DND-41 (cell line): ENCODE results near the gene CPXM1.

ENCODE experiments used
- ATAC-seq: fragments of 200-7000 bp; cut with Tn5 transposase; 3 replicates; pipeline ENCODE4 v1.9.1; 2021; ENCODE audit warnings: low read depth; ENCODE audit not compliant: insufficient read depth
- DNase-seq: peaks from one replicate; pipeline ENCODE4 v3.0.0-alpha.2; 2020
- H2AFZ ChIP-seq: 2 replicates; pipeline ENCODE4 v1.6.0; 2012; ENCODE audit warnings: low read depth, low read length
- H3K27ac ChIP-seq: 2 replicates; pipeline ENCODE4 v1.5.1; 2012; ENCODE audit warnings: low read length, inconsistent platforms
- H3K27me3 ChIP-seq: fragments of 200-600 bp; sonication (generic); 2 replicates; pipeline ENCODE4 v1.6.0; 2012; ENCODE audit warnings: low read length, mild to moderate bottlenecking, inconsistent platforms; ENCODE audit not compliant: insufficient read depth, poor library complexity
- H3K36me3 ChIP-seq: 2 replicates; pipeline ENCODE4 v1.5.1; 2012; ENCODE audit warnings: low read length, inconsistent platforms; ENCODE audit not compliant: insufficient read depth
- H3K4me1 ChIP-seq: 2 replicates; pipeline ENCODE4 v1.5.1; 2012; ENCODE audit warnings: mild to moderate bottlenecking, low read length; ENCODE audit not compliant: insufficient read depth
- H3K4me2 ChIP-seq: 2 replicates; pipeline ENCODE4 v1.6.0; 2012; ENCODE audit warnings: mild to moderate bottlenecking, moderate library complexity, low read length, inconsistent platforms; ENCODE audit not compliant: insufficient read depth
- H3K4me3 ChIP-seq, 2 experiments: fragments of 200-600 bp in 1 of 2; shearing (Covaris generic) in 1 of 2; 2 replicates each; pipeline ENCODE4 v1.5.1; 2012 to 2016; ENCODE audit warnings: inconsistent platforms in 2 of 2, low read length in 2 of 2, mild to moderate bottlenecking in 2 of 2, low read depth in 1 of 2, moderate library complexity in 1 of 2
- H3K79me2 ChIP-seq: 2 replicates; pipeline ENCODE4 v1.6.0; 2012; ENCODE audit warnings: low read length, inconsistent platforms; ENCODE audit not compliant: insufficient read depth
- H3K9ac ChIP-seq: 2 replicates; pipeline ENCODE4 v1.6.0; 2012; ENCODE audit warnings: low read depth, mild to moderate bottlenecking, inconsistent platforms, low read length, moderate library complexity
- H3K9me3 ChIP-seq: 2 replicates; pipeline ENCODE4 v1.5.1; 2012; ENCODE audit warnings: low read length, moderate library complexity, mild to moderate bottlenecking, inconsistent platforms; ENCODE audit not compliant: insufficient read depth, severe bottlenecking
- H4K20me1 ChIP-seq: 2 replicates; pipeline ENCODE4 v1.6.0; 2012; ENCODE audit warnings: low read length; ENCODE audit not compliant: insufficient read depth
- EZH2 ChIP-seq: IDR thresholded peaks from 3 replicates; pipeline ENCODE4 v1.6.1; 2012; ENCODE audit warnings: borderline replicate concordance, low read depth, mild to moderate bottlenecking, moderate library complexity, low read length, inconsistent platforms; ENCODE audit not compliant: severe bottlenecking
- TF ChIP-seq, protein P1 (sequence below): IDR thresholded peaks from 2 replicates; pipeline ENCODE4 v1.5.1; 2012; ENCODE audit warnings: borderline replicate concordance, low read length, moderate library complexity, mild to moderate bottlenecking; ENCODE audit not compliant: poor library complexity, severe bottlenecking; ENCODE audit errors: extremely low read depth

The CPXM1 gene

DNA sequence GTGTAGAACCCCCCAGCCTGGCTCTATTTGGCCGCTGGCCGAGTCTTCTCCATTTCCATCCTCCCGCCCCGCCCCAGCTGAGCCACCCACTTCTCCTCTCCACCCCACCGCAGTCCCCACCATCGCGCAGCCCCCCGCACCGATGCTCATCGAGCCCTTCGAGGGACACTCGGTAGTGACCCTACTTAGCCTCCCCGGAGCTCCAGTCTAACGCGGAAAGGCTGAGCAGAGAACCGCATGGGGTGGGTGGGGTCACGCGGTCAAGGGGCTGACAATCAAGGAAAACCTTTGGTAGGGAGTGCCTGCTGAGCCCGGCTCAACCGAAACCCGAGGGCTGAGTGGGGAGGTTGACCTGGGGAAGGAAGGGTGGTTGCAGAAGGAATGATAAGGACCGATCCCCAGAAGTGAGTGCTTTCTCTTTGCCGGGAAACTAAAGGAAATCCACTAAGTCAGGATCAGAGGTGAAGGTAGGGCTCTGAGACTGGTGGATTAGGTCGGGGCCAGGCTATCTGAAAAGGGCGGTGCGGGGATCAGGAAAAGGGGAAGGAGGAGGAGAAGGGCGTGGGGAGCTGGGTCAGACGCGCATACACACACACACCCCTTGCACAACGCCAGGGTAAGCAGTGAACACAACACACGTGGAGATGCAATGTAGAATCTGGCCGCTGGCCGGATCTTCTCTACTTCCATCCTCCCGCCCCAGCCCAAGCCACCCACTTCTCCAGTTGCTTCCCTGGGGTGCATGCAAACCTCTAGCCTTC lies 49.8 kb downstream of the CPXM1 start:
- Histone ChIP-seq H3K79me2 (no peaks in the 10 kb centered on the region), H3K27me3 (peaks cover 32% of the 10 kb centered on the region), H3K9ac (no peak overlapping the region), H4K20me1 (peaks cover 21% of the 10 kb centered on the region), H3K27ac (no peak overlapping the region), H3K4me3 (no peak overlapping the region), H3K36me3 (no peaks in the 10 kb centered on the region), H3K9me3 (no peaks in the 10 kb centered on the region), H2AFZ (no peak overlapping the region), H3K4me1 (no peaks in the 10 kb centered on the region), H3K4me2 (no peak overlapping the region)
- DNase-seq (no peak), ATAC-seq (no peak)
- TF ChIP-seq EZH2, result no peak
- TF ChIP-seq, protein P1, sequence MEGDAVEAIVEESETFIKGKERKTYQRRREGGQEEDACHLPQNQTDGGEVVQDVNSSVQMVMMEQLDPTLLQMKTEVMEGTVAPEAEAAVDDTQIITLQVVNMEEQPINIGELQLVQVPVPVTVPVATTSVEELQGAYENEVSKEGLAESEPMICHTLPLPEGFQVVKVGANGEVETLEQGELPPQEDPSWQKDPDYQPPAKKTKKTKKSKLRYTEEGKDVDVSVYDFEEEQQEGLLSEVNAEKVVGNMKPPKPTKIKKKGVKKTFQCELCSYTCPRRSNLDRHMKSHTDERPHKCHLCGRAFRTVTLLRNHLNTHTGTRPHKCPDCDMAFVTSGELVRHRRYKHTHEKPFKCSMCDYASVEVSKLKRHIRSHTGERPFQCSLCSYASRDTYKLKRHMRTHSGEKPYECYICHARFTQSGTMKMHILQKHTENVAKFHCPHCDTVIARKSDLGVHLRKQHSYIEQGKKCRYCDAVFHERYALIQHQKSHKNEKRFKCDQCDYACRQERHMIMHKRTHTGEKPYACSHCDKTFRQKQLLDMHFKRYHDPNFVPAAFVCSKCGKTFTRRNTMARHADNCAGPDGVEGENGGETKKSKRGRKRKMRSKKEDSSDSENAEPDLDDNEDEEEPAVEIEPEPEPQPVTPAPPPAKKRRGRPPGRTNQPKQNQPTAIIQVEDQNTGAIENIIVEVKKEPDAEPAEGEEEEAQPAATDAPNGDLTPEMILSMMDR, result no peak

DNA sequence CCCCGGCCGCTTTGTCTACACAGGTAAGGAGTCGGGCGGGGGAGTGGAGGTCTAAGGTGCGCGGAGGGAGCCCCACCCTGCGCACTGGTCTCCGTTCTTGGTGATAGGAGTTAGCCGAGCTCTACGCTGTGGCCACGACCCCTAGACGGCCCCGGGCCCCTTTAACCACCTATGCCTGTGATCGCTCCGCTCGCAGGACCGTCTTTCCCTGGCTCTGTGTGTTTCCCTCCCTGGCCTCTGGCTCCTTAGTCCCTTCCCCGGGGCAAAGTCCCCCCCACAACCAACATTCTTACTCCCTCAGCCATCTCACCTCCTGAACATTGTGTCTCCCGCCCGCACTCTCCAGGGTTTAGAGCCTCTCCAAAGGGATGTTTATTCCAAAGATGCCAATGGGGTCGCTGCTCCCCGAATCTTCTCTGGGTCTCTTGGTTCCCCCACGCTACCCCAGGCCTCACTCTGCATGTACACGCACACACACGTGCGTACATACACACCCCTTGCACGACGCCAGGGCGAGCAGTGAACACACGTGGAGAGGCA lies 50.4 kb downstream of the CPXM1 start:
- no peak for TF ChIP-seq EZH2
- TF ChIP-seq, protein P1, result no peak
- Histone ChIP-seq H3K4me2 (no peak overlapping the region), H3K4me3 (no peak overlapping the region), H3K4me1 (no peaks in the 10 kb centered on the region), H3K27me3 (peaks cover 32% of the 10 kb centered on the region), H3K36me3 (no peaks in the 10 kb centered on the region), H4K20me1 (peaks cover 21% of the 10 kb centered on the region), H3K27ac (no peak overlapping the region), H3K79me2 (no peaks in the 10 kb centered on the region), H2AFZ (no peak overlapping the region), H3K9me3 (no peaks in the 10 kb centered on the region), H3K9ac (no peak overlapping the region)
- DNase-seq (no peak), ATAC-seq (no peak)

DNA sequence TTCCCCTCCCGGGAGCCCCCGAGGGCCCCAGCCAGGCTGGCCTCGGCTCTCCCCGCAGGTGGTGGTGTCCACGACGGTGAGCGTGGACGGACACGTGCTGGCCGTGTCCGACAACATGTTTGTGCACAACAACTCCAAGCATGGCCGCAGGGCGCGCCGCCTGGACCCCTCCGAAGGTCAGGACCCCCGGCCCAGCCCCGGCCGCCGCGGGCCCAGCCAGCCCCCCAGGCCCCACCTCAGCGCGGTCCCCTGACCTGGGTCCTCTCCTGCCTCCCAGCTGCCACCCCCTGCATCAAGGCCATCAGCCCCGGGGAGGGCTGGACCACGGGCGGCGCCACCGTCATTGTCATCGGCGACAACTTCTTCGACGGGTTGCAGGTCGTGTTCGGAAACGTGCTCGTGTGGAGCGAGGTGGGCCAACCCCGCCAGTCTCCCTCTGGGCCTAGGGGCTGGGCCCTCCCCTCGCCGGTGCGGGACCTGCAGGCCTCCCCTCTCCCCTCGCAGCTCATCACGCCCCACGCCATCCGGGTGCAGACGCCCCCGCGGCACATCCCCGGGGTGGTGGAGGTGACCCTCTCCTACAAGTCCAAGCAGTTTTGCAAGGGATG lies 51.0 kb downstream of the CPXM1 start:
- Histone ChIP-seq H4K20me1 (peaks cover 18% of the 10 kb centered on the region), H3K4me1 (no peaks in the 10 kb centered on the region), H3K27ac (no peak overlapping the region), H3K4me3 (no peak overlapping the region), H3K27me3 (peaks cover 28% of the 10 kb centered on the region), H3K79me2 (no peaks in the 10 kb centered on the region), H2AFZ (no peak overlapping the region), H3K4me2 (no peak overlapping the region), H3K36me3 (no peaks in the 10 kb centered on the region), H3K9me3 (no peaks in the 10 kb centered on the region), H3K9ac (no peak overlapping the region)
- no peak for TF ChIP-seq EZH2
- TF ChIP-seq, protein P1, result no peak
- DNase-seq (no peak), ATAC-seq (no peak)
